Posterior vena cava (tissue), 2 donors: ENCODE data around the gene KLK13. TPM values are rescaled to one million over a fixed set of nuclear protein-coding genes. Genes with fewer than 3 reads are reported as not detected.
A peak's percentile ranks its signal among the peaks of the same experiment; 100 is the strongest.

Source experiments
- DNase-seq: peaks from one replicate; pipeline ENCODE4 v3.0.0-alpha.2; 2020; ENCODE audit warnings: low spot score
- intact Hi-C, 2 donors: fragments of 100-400 bp; cut with DNase I; formaldehyde crosslinking; loops; one replicate each; pipeline versions ENCODE4 v1.14.1 to v1.14.2; 2022 to 2023
- total RNA-seq, 2 donors: library from RNA; stranded (reverse); fragmentation: NEBNext Ultra II Directional; extraction: Animal tissue kit (Norgen Biotek cat#: 25700); gene quantifications; one replicate each; pipeline ENCODE4 v1.2.1, GENCODE V29; 2021
- donor health status: DM: yes; HTN: yes; CAD: no.
- donor health status: DM: yes; HTN: yes; CAD: no.

Gene KLK13
- total RNA-seq, 2 donors from 2014 or later, result not detected

DNA sequence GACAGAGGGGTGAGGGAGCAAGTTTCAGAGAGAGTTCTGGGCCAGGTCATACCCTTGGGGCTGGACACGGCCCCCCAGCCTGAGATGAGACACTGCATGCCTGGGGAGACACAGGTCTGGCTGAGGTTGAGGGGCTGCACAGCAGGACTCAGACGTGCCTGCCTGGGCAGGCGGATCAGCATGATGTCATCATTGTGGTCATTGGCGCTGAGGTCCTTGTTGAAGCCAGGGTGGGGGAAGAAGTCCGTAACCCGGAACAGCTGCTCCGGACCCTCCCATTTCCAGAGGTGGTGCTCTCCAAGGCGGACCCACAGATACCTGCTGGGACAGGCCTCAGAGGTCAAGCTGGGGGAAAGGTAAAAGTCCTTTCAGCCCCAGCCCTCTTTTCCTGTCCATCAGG lies 58.5 kb downstream of the KLK13 start:
- intact Hi-C loops, result no loop called here
- peak; percentile 70 for DNase-seq

Other genes with a start within 250 kb of the KLK13 start
- gene KLK1, start 241.3 kb downstream of the KLK13 start, total RNA-seq, result under 1 TPM in 1 of 2 donors, not detected in 1; 0.67 TPM
- gene KLK15, start 231.5 kb downstream of the KLK13 start, total RNA-seq, result not detected
- not detected for gene KLK3, start 210.2 kb downstream of the KLK13 start, total RNA-seq
- not detected for gene KLK2, start 191.7 kb downstream of the KLK13 start, total RNA-seq
- not detected for gene KLK4, start 153.7 kb downstream of the KLK13 start, total RNA-seq
- gene KLK5, start 112.1 kb downstream of the KLK13 start, total RNA-seq, result not detected
- gene KLK6, start 95.5 kb downstream of the KLK13 start, total RNA-seq, result not detected
- gene KLK7, start 81.2 kb downstream of the KLK13 start, total RNA-seq, result not detected
- not detected for gene KLK8, start 63.5 kb downstream of the KLK13 start, total RNA-seq
- not detected for gene KLK10, start 45.4 kb downstream of the KLK13 start, total RNA-seq
- gene KLK11, start 38.5 kb downstream of the KLK13 start, total RNA-seq, result not detected
- not detected for gene KLK12, start 30.1 kb downstream of the KLK13 start, total RNA-seq
- gene KLK14, start 17.8 kb upstream of the KLK13 start, total RNA-seq, result not detected
- 1 to 10 TPM; 3.7 to 5.0 TPM for gene CTU1, start 43.3 kb upstream of the KLK13 start, total RNA-seq
- gene SIGLEC9, start 59.8 kb upstream of the KLK13 start, total RNA-seq, result 10 to 100 TPM in 1 of 2 donors, 1 to 10 TPM in 1; 8.7 to 12.6 TPM
- gene SIGLEC7, start 77.2 kb upstream of the KLK13 start, total RNA-seq, result 1 to 10 TPM; 1.8 to 5.5 TPM
- 10 to 100 TPM in 1 of 2 donors, 1 to 10 TPM in 1; 10.0 to 17.4 TPM for gene CD33, start 160.0 kb upstream of the KLK13 start, total RNA-seq
- gene SIGLECL1, start 186.0 kb upstream of the KLK13 start, total RNA-seq, result not detected
- under 1 TPM; 0.19 to 0.33 TPM for gene IGLON5, start 246.6 kb upstream of the KLK13 start, total RNA-seq